ENCODE results near the gene SYNPR.

The SYNPR gene

GRCh38 chr3:63296249-63296648 is 18.1 kb downstream of the SYNPR start:
- H3K79me2 ChIP-seq (ENCODE audit: low read length): no peaks in the 10 kb centered on the region

DNA sequence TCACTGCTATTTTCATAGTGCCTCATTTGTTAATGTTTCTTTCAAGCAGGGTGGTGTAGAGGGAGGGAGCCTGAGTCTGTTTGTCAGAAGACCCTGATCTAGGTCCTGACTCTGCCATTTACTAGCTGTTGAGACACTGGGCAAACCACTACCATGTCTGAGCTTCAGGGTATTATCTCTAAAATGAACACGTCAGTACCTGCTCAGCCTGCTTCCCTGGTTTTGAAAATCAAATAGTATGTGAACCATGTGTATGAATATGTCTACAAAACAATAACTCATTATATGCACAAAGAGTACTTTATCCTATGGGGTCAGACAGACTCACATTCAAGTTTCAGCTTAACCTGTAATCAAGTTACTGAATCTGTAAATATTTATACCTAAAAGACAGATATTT is 25.1 kb downstream of the SYNPR start:
- H3K27me3 ChIP-seq (ENCODE audit: low read depth, low read length): 0 out of 2 replicates have a peak, but pooled peaks cover 2% of the 10 kb centered on the region
- H4K20me1 ChIP-seq (ENCODE audit: insufficient read depth, low read length): no peaks in the 10 kb centered on the region
- TF ChIP-seq EZH2phosphoT487 (IDR thresholded peaks at IDR 0.05; ENCODE audit: low read depth) (no peak), CTCF (IDR thresholded peaks at IDR 0.05; ENCODE audit: low read depth, low read length) (no peak)
- H2AFZ ChIP-seq (ENCODE audit: low read depth, low read length): no peak overlapping the region
- H3K4me2 ChIP-seq (ENCODE audit: low read length): no peak overlapping the region
- no peak overlapping the region for H3K9ac ChIP-seq (ENCODE audit: low read length)
- H3K4me3 ChIP-seq (ENCODE audit: low read length): no peak overlapping the region
- H3K36me3 ChIP-seq (replicated peaks; ENCODE audit: low read depth, low read length): no peaks in the 10 kb centered on the region
- H3K4me1 ChIP-seq (ENCODE audit: low read length): no peaks in the 10 kb centered on the region
- H3K27ac ChIP-seq (ENCODE audit: low read length): no peak overlapping the region
- no peaks in the 10 kb centered on the region for H3K79me2 ChIP-seq (ENCODE audit: low read length)
- no peaks in the 10 kb centered on the region for H3K9me3 ChIP-seq (ENCODE audit: insufficient read depth, low read length)

More at GRCh38 chr3:63296249-63296648, 18.1 kb downstream of the SYNPR start:
- Histone ChIP-seq H4K20me1 (ENCODE audit: insufficient read depth, low read length) (no peaks in the 10 kb centered on the region), H3K9me3 (ENCODE audit: insufficient read depth, low read length) (no peaks in the 10 kb centered on the region), H2AFZ (ENCODE audit: low read depth, low read length) (no peak overlapping the region), H3K27ac (ENCODE audit: low read length) (no peak overlapping the region), H3K4me2 (ENCODE audit: low read length) (no peak overlapping the region), H3K9ac (ENCODE audit: low read length) (no peak overlapping the region), H3K4me1 (ENCODE audit: low read length) (no peaks in the 10 kb centered on the region), H3K27me3 (ENCODE audit: low read depth, low read length) (no peaks in the 10 kb centered on the region), H3K4me3 (ENCODE audit: low read length) (no peak overlapping the region), H3K36me3 (replicated peaks; ENCODE audit: low read depth, low read length) (no peaks in the 10 kb centered on the region)
- no peak for TF ChIP-seq CTCF (IDR thresholded peaks at IDR 0.05; ENCODE audit: low read depth, low read length)
- no peak for TF ChIP-seq EZH2phosphoT487 (IDR thresholded peaks at IDR 0.05; ENCODE audit: low read depth)

DNA sequence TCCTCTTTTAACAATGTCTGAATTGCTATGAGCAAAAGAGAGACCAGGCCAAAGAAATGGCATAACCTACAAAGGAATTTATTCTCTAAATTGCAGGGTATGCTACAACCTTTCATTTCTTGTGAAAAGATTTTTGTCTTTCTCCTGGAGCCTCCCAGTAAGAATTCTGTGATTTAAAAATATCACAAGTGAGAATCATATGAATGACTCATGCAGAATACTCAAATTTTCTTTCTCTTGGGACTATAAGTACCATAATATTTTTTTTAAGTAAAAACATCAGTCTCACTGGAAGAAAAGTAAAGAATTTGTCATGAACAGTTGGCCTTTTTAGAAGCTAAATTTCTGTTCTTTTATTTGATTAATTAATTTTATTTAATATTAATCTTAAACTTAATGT is 26.3 kb downstream of the SYNPR start:
- no peak for TF ChIP-seq EZH2phosphoT487 (IDR thresholded peaks at IDR 0.05; ENCODE audit: low read depth)
- TF ChIP-seq CTCF (IDR thresholded peaks at IDR 0.05; ENCODE audit: low read depth, low read length): no peak
- H2AFZ ChIP-seq (ENCODE audit: low read depth, low read length): no peak overlapping the region
- no peak overlapping the region for H3K4me2 ChIP-seq (ENCODE audit: low read length)
- no peaks in the 10 kb centered on the region for H3K4me1 ChIP-seq (ENCODE audit: low read length)
- 0 out of 2 replicates have a peak, but pooled peaks cover 2% of the 10 kb centered on the region for H3K27me3 ChIP-seq (ENCODE audit: low read depth, low read length)
- no peaks in the 10 kb centered on the region for H3K79me2 ChIP-seq (ENCODE audit: low read length)
- no peak overlapping the region for H3K9ac ChIP-seq (ENCODE audit: low read length)
- H3K4me3 ChIP-seq (ENCODE audit: low read length): no peak overlapping the region
- H4K20me1 ChIP-seq (ENCODE audit: insufficient read depth, low read length): no peaks in the 10 kb centered on the region
- no peaks in the 10 kb centered on the region for H3K9me3 ChIP-seq (ENCODE audit: insufficient read depth, low read length)
- H3K27ac ChIP-seq (ENCODE audit: low read length): no peak overlapping the region
- H3K36me3 ChIP-seq (replicated peaks; ENCODE audit: low read depth, low read length): no peaks in the 10 kb centered on the region

GRCh38 chr3:63308072-63308471 is 30.0 kb downstream of the SYNPR start:
- Histone ChIP-seq H3K4me1 (ENCODE audit: low read length) (no peaks in the 10 kb centered on the region), H2AFZ (ENCODE audit: low read depth, low read length) (no peak overlapping the region), H3K4me2 (ENCODE audit: low read length) (no peak overlapping the region), H4K20me1 (ENCODE audit: insufficient read depth, low read length) (no peaks in the 10 kb centered on the region), H3K9ac (ENCODE audit: low read length) (no peak overlapping the region), H3K9me3 (ENCODE audit: insufficient read depth, low read length) (no peaks in the 10 kb centered on the region), H3K36me3 (replicated peaks; ENCODE audit: low read depth, low read length) (no peaks in the 10 kb centered on the region), H3K79me2 (ENCODE audit: low read length) (no peaks in the 10 kb centered on the region), H3K4me3 (ENCODE audit: low read length) (no peak overlapping the region), H3K27ac (ENCODE audit: low read length) (no peak overlapping the region), H3K27me3 (ENCODE audit: low read depth, low read length) (0 out of 2 replicates have a peak, but pooled peaks cover 2% of the 10 kb centered on the region)
- no peak for TF ChIP-seq EZH2phosphoT487 (IDR thresholded peaks at IDR 0.05; ENCODE audit: low read depth)
- no peak for TF ChIP-seq CTCF (IDR thresholded peaks at IDR 0.05; ENCODE audit: low read depth, low read length)
